Purkinje cell (primary cell): ENCODE results near the gene RPS5. TPM values are rescaled to one million over a fixed set of nuclear protein-coding genes. Genes with fewer than 3 reads are reported as not detected.

Experiments used
- polyA plus RNA-seq: library from polyadenylated mRNA; unstranded; fragments of >200 nt; fragmentation: Nextera tagmentation; gene quantifications from 2 replicates; pipeline ENCODE4 v1.2.1, GENCODE V29; 2014

Gene RPS5
- polyA plus RNA-seq = 419 and 449 TPM in 2 replicates

GRCh38 chr19:58386576-58387337 lies at the start of gene RPS5:
Gene RPS5 (plus strand): TSS chr19:58387269. CDS start chr19:58388138, 869 bp downstream.

DNA sequence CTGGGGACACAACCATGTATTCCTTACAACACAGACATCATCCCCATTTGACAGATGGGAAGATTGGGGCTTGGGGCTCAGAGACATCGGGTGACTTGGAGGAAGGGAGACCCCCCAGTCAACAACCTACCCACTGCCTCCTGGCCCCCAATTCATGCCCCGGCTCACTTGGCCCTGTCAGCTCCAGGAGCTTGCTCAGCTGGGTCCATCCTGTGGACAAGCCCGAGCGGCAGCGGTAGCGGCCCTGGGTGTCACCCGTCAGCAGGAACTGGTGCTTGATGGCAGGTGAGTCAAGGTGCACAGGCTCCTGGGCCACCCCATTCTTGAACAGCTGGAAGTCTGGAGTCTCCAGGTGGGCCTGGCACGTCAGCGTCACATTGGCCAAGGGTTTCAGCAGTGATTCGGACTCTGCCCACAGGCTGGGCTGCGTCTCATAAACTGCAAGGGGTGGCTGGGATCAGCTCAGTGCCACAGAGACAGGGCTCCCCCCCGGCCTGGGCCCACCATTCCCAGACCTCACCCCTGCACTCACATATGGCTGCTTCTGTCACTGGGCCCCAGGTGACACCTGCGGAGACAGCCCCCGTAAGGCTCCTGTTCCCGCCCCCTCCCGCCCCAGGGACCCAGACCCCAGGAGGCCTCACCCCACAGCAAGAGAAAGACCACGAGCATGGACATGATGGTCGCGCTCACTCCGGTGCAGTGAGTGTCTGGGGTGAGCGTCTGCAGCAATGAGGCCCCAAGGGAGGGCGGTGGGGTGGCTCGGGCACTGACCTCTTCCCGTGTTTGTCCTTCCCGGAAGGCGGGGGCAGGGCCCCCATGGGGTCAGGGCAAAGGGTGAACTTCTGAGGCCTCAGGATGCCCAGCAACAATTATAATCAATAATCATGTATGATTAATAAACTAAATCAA lies 34.1 kb upstream of the RPS5 start, which contains the start of gene A1BG:
A1BG (minus strand) TSS at position 733 of the 912 bp plus-strand sequence; CDS start at position 678, 55 bp downstream.

DNA sequence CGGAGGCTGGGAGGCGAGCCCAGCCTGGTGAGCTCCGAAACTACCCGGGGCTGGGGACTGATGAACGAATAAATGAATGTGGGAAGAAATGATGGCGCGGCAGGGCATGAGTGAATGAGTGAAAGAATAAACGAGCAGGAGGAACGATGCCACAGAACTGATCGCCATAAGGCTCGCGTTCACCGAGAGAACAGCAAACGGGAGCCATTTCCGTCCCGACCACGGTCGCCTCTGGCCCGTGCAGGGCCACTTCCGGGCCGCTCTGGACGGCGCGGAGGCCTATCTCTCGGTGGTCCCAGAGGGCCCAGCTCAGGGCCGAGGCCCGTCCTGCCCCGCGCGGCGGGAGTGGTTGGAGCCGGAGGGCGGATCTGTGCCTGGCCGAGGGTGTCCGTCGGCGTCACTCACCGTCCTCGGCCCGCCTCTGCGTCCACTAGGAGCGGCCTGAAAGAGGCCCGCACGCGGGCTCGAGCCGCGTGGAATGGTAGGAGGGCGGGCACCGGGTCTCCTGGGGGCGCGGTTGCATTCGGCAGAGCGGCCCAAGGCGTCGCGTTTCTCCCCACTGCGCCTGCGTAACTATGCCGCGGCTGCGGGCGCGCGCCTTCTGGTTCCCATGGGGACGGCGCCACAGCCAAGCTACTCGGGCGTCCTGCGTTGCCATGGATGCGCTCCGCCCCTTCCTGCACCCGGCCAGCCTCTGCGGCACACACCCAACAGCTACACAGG lies 24.6 kb upstream of the RPS5 start, which contains the start of gene ZNF497:
ZNF497 (minus strand) TSS at position 480 of the 723 bp plus-strand sequence. CDS start 5,116 bp downstream, outside the sequence.

DNA sequence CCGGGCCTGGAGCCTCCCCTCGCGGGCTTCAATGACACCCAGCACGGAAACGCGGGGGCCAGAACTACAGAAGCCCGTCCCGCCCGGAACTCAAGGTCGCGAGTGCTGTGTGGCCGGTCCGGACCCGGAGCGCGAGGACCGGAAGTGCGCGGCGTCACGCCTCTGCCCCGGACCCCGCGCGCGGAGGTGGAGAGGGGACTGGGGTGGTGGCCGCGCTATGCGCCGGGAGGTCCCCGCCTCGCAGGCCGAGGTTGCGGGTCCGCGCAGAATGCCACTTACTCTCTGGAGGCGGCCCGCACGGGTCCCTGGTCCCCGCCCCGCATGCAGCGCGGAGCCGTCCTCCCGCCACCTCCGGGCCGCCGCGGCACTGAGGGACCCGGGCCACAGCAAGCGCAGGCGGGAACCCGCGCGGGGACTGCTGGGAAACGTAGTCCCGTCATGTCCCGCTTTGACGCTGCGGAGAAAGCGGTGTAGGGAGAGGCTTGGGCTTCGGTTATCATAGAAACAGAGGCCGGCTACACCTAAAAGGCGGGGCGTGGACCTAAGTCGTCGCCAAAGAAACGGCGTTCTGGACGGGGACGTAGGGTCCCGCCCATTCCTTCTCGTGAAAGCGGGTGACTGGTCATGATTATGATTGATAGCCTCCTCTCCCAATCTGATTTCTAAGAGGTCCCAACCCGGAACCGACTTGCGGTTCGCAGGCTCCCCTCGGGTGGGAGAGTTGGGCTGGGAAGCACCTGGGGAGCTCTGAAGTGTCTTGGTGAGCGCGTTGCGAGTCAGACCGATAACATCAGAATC lies 6.2 kb upstream of the RPS5 start, which contains the start of gene ZNF837:
ZNF837 (minus strand) TSS at position 369 of the 798 bp plus-strand sequence. CDS start 11,698 bp downstream, outside the sequence.

GRCh38 chr19:58395220-58395978 lies 8.3 kb downstream of the RPS5 start, which contains the start of gene RNF225:
Gene RNF225 (plus strand): TSS chr19:58395656. CDS start chr19:58396090, 434 bp downstream.

DNA sequence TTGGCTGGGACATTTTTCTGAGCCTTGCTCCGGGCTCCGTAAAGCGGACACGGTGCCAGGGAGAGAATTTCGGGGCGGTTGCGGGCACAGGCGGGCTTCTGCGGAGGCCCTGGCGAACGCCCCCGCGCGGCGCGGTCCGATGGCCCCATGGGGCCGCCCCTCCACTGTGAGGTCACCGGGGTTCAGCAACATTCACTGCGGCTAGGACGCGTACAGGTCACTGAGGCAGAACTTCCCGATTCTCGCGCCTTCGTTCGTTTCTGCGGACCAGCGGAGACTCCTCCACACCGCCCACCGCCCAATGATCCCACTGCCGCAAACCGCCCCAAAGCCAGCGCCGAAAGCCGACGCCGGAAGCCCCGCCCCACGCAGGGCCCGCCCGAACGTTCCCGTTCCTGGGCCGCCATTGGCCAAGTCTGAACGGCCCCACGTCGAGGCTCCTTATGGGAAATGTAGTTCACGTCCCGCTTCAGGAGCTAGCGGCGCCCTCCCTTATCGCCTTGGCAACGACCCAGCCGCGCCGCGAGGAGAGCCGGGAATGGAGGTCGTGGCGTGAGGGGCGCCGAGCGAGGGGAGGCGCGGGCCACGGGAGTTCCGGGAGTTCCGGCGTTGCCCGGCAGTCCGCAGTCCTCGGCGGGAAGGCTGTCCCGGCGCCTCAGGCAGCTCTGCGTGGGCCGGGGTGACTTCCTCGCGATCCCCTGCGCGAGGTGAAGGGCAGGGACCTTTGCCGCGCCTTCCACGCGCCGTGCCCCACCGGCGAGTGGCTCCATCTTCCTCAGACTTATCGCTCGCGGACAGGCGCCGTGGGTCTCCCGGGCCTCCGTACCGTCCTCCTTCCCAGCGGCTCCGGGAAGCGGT lies 21.3 kb downstream of the RPS5 start, which contains the start of gene ZNF584:
ZNF584 (plus strand) TSS at position 498 of the 858 bp plus-strand sequence. CDS start 499 bp downstream, outside the sequence.

DNA sequence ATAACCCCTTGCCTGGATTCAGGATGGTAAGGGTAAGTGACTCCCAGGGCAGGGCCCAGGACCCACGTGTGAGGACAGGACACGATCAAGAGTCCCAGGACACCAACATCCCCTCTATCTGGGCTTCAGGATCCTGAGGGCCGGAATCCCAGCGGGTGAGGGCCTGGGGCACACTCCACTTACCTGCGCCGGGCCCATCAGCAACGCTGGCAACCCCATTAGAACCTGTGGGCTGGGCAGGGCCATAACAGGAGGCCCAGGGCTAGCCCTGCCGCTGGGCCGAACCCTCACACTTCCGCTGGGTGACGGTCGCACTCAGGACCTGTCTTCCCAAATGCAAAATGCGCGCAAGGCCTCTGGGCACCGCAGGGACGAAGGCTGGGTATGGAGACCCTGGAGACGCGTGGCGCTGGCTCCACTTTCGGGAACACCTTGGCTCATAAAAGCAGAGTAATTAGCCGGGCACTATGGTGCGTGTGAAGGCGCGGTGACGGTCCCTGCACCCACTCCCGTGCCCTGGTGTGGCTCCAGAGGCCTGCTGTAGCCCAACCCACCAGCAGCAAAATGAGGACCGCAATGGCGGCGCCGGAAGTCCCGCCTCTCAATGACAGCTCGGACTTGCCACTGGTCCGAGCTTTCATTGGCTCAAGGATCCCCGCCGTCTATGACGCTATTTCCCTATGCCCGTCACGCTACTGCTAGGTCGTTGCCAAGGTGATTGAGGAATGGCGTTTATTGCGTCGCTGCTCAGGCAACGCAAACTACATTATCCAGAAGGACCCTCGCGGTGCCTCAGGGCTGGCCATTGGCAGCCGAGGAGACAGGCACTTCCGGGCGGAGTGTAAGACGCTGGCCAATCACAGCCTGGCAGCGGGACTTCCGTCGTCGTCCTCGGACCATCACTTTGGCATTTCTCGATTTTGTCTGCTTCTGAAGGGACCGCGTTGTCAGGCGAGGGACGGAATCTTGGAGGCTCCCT lies 52.8 kb downstream of the RPS5 start, which contains the start of gene ZNF132:
ZNF132 (minus strand) TSS at position 578 of the 979 bp plus-strand sequence; CDS start at position 246, 332 bp downstream.

Other genes with a start within 250 kb of the RPS5 start
- 2.5 and 2.9 TPM in 2 replicates for gene ZNF329, start 236.5 kb upstream of the RPS5 start, polyA plus RNA-seq
- gene ZNF274, start 204.2 kb upstream of the RPS5 start, polyA plus RNA-seq = 4.2 and 9.0 TPM in 2 replicates
- 18.3 and 31.5 TPM in 2 replicates for gene ZNF544, start 158.4 kb upstream of the RPS5 start, polyA plus RNA-seq
- 0.55 and 1.3 TPM in 2 replicates for gene ZNF8, start 108.3 kb upstream of the RPS5 start, polyA plus RNA-seq
- gene ERVK3-1, start 81.9 kb upstream of the RPS5 start, polyA plus RNA-seq = 113 and 115 TPM in 2 replicates
- 0.51 TPM in 1 of 2 replicates, not detected in the other for gene ZSCAN22, start 60.3 kb upstream of the RPS5 start, polyA plus RNA-seq
- 0.66 TPM in 1 of 2 replicates, not detected in the other for gene A1BG, start 33.8 kb upstream of the RPS5 start, polyA plus RNA-seq
- 0.09 and 0.14 TPM in 2 replicates for gene ZNF497, start 24.5 kb upstream of the RPS5 start, polyA plus RNA-seq
- not detected in 2 replicates for gene ZNF837, start 6.2 kb upstream of the RPS5 start, polyA plus RNA-seq
- not detected in 2 replicates for gene RNF225, start 8.4 kb downstream of the RPS5 start, polyA plus RNA-seq
- 3.9 and 8.9 TPM in 2 replicates for gene ZNF584, start 21.4 kb downstream of the RPS5 start, polyA plus RNA-seq
- 1.0 and 2.4 TPM in 2 replicates for gene ZNF132, start 52.9 kb downstream of the RPS5 start, polyA plus RNA-seq
- gene ZNF324B, start 64.4 kb downstream of the RPS5 start, polyA plus RNA-seq = 0.07 TPM in 1 of 2 replicates, not detected in the other
- gene ZNF324, start 79.8 kb downstream of the RPS5 start, polyA plus RNA-seq = 0.94 and 2.4 TPM in 2 replicates
- 1.5 and 2.1 TPM in 2 replicates for gene ZNF446, start 89.1 kb downstream of the RPS5 start, polyA plus RNA-seq
- gene SLC27A5, start 124.7 kb downstream of the RPS5 start, polyA plus RNA-seq = 36.9 and 41.6 TPM in 2 replicates
- 0.29 and 0.50 TPM in 2 replicates for gene ZBTB45, start 132.5 kb downstream of the RPS5 start, polyA plus RNA-seq
- gene TRIM28, start 156.8 kb downstream of the RPS5 start, polyA plus RNA-seq = 25.8 and 31.4 TPM in 2 replicates
- 210 and 234 TPM in 2 replicates for gene CHMP2A, start 167.8 kb downstream of the RPS5 start, polyA plus RNA-seq
- gene UBE2M, start 171.3 kb downstream of the RPS5 start, polyA plus RNA-seq = 6.2 and 12.5 TPM in 2 replicates
- 1.3 and 2.5 TPM in 2 replicates for gene MZF1, start 186.1 kb downstream of the RPS5 start, polyA plus RNA-seq